Right atrium auricular region (tissue), 2 donors: ENCODE measurements around the gene PRDM16. TPM values are rescaled to one million over a fixed set of nuclear protein-coding genes. Genes with fewer than 3 reads are reported as not detected.

Experiments
- DNase-seq: peaks from one replicate; pipeline ENCODE4 v3.0.0-alpha.2; 2019; ENCODE audit warnings: low spot score
- H3K27ac ChIP-seq, 2 donors: fragments of 200-600 bp; sonication (generic); 1 replicate in 1 of 2; 2 replicates in 1 of 2; pipeline ENCODE4 v1.5.1; 2016 to 2019
- H3K27me3 ChIP-seq, 2 donors: fragments of 200-600 bp; sonication (generic); one replicate each; pipeline versions ENCODE4 v1.5.1 to v1.6.0; 2017 to 2019
- H3K36me3 ChIP-seq: fragments of 200-600 bp; sonication (generic); one replicate; pipeline ENCODE4 v1.5.1; 2016
- H3K4me1 ChIP-seq, 2 donors: fragments of 200-600 bp; sonication (generic); one replicate each; pipeline versions ENCODE4 v1.5.1 to v1.6.0; 2017 to 2019
- H3K4me3 ChIP-seq, 2 donors: fragments of 200-600 bp; sonication (generic); 1 replicate in 1 of 2; 2 replicates in 1 of 2; pipeline ENCODE4 v1.5.1; 2017 to 2019; ENCODE audit warnings: mild to moderate bottlenecking in 1 of 2, moderate library complexity in 1 of 2
- H3K9me3 ChIP-seq, 2 donors: fragments of 200-600 bp; sonication (generic); one replicate each; pipeline ENCODE4 v1.5.1; 2019
- total RNA-seq, 2 donors: library from RNA; depleted of rRNA; stranded (reverse); fragments of >200 nt; gene quantifications; one replicate each; pipeline ENCODE4 v1.1.0, GENCODE V29; 2016
- TF ChIP-seq, protein P1 (sequence below), 2 donors: fragments of 200-600 bp; sonication (generic); IDR thresholded peaks; one replicate each; pipeline ENCODE4 v1.5.1; 2019; ENCODE audit warnings: antibody characterized with exemption in 2 of 2

PRDM16 gene
- total RNA-seq, 2 donors from 2014 or later, result 0.22 to 3.3 TPM

DNA sequence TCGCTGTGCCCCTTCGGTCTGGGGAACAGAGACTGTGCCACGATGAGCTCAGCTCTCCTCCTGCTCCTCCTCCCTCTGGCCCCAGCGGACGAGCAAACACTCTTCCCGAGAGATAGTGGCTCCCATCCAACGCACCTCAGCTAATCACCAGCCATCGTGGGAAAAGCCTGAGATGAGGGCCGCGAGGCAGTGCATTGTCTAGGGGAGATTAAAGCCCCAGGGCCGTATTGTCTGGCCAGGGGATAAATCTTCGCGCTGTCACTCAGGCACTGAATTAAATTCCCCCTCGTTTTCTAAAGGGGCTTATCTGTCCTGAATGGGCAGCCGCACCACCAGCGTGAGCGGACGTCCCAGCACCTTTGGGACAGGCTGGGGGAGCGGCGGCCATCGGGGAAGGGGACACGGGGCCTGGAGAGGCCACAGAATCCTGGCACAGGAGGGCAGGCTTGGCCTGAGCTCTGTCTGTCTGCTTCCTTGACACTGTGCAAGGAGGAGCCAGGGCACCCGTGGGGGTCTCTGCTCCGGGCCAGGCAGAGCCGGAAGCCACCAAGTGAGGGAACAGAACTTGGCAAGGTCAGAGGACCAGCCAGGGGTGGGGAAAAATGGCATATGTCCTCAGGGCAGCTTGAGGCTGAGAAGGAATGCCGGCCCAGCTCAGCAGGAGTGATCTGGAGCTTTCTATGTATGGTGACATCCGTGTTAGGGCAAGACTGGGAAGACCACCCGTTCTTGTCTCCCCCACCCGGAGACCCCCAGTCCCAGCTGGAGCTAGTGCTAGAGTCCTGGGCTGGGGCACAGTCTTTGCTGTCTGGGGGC, 32.3 kb downstream of the PRDM16 start:
- Histone ChIP-seq H3K4me1 (no peaks in the 10 kb centered on the region), H3K9me3 (no peaks in the 10 kb centered on the region), H3K27me3 (no peaks in the 10 kb centered on the region), H3K27ac (no peak overlapping the region), H3K36me3 (no peaks in the 10 kb centered on the region), H3K4me3 (no peak overlapping the region)
- TF ChIP-seq, protein P1, sequence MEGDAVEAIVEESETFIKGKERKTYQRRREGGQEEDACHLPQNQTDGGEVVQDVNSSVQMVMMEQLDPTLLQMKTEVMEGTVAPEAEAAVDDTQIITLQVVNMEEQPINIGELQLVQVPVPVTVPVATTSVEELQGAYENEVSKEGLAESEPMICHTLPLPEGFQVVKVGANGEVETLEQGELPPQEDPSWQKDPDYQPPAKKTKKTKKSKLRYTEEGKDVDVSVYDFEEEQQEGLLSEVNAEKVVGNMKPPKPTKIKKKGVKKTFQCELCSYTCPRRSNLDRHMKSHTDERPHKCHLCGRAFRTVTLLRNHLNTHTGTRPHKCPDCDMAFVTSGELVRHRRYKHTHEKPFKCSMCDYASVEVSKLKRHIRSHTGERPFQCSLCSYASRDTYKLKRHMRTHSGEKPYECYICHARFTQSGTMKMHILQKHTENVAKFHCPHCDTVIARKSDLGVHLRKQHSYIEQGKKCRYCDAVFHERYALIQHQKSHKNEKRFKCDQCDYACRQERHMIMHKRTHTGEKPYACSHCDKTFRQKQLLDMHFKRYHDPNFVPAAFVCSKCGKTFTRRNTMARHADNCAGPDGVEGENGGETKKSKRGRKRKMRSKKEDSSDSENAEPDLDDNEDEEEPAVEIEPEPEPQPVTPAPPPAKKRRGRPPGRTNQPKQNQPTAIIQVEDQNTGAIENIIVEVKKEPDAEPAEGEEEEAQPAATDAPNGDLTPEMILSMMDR (IDR thresholded peaks at IDR 0.05), result no peak
- DNase-seq, result no peak

DNA sequence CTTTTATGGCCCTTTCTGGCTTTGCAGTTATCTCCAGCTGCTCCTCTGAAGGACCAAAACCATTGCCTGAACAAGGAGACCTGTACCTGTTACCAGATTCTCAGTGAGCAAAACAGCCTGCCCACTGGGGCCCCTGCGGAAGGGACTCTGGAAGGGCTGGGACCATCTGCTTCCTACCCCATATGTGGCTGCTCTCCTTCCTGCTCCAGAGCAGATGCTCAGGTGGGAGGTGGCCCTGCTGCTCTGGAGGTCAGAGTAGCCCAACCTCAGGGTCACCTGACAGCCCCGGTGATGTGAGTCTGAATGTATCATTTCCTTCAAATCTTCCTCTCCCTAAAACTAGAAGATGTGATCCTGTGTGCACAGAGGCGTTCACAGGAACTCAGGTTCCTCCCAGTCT, 33.6 kb downstream of the PRDM16 start:
- Histone ChIP-seq H3K4me3 (no peak overlapping the region), H3K9me3 (peaks cover 0 to 2% of the 10 kb centered on the region in 2 donors), H3K4me1 (no peaks in the 10 kb centered on the region), H3K36me3 (no peaks in the 10 kb centered on the region), H3K27me3 (no peaks in the 10 kb centered on the region), H3K27ac (no peak overlapping the region)
- TF ChIP-seq, protein P1 (IDR thresholded peaks at IDR 0.05), result no peak
- no peak for DNase-seq

DNA sequence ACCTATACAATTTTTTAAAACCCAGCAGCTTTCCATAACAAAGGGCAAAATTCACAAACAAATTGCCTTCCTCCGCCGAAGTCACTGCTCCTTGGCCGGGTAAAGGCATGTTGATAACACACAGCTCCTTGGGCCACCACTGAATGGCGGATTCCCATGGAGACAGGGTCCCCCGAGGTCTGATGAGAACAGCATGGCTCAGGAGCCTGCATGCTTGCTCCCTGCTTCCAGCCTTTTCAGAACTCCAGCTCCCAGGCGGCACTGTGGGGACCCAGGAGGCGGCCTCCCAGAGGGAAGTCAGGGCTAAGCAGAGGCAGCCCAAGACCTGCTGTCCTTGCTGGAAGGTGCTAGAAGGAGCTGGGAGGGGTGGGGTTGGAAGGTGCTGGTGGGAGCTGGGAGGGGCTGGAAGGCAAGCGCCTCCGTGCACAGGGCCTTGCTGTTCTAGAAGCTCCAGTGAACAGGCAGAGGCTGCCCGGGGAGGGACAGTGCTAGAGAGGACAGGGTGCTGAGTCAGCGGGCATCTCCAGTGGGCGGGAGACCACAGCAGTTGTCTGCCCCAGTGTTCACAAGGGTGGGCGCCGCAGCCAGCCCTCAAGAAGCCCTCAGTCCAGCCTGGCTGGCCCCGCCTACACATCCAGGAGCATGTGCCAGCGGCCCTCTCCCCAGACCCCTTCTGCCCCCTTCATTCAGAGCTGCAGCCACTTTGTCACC, 35.1 kb downstream of the PRDM16 start:
- Histone ChIP-seq H3K36me3 (no peaks in the 10 kb centered on the region), H3K27ac (no peak overlapping the region), H3K27me3 (no peaks in the 10 kb centered on the region), H3K4me3 (no peak overlapping the region), H3K9me3 (peaks cover 0 to 12% of the 10 kb centered on the region in 2 donors), H3K4me1 (no peaks in the 10 kb centered on the region)
- TF ChIP-seq, protein P1 (IDR thresholded peaks at IDR 0.05), result no peak
- DNase-seq, result no peak

DNA sequence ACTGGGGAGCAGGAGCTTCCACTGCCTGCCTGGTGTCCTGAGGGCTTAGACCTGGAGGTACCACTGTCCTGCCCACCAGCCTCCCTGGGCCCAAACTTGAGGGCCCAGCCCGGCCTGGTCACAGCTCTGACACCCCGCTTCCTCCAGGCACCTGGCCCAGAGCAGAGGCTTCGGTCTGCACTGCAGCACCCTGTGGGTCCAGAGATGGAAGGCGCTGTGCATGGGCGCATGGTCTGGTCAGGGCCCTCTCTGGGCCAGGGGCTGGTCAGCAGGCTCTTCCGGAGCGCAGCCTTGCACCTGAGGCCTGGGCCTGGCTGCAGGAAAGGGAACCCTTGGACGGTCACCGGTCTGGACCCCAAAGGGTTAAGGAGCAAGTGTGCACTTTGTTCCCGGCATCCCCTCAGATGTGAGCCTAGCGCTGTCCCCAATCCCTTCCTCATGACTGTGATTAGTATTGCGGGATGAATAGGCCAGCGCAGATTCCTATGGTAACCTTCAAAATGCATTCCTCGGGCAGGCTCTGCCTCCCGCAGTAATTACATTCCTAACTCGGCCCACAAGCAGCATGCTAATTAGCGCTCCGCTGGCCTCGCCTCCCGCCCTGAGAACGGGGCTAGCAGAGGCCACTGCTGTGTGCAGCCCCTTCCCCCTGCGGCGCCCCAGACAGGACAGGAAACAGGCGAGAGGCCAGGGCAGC, 36.3 kb downstream of the PRDM16 start:
- TF ChIP-seq, protein P1 (IDR thresholded peaks at IDR 0.05), result no peak
- H3K4me3 ChIP-seq, result no peak overlapping the region
- no peak overlapping the region for H3K27ac ChIP-seq
- DNase-seq, result no peak
- no peaks in the 10 kb centered on the region for H3K36me3 ChIP-seq
- H3K9me3 ChIP-seq, result peaks cover 0 to 12% of the 10 kb centered on the region in 2 donors
- no peaks in the 10 kb centered on the region for H3K4me1 ChIP-seq
- H3K27me3 ChIP-seq, result no peaks in the 10 kb centered on the region

DNA sequence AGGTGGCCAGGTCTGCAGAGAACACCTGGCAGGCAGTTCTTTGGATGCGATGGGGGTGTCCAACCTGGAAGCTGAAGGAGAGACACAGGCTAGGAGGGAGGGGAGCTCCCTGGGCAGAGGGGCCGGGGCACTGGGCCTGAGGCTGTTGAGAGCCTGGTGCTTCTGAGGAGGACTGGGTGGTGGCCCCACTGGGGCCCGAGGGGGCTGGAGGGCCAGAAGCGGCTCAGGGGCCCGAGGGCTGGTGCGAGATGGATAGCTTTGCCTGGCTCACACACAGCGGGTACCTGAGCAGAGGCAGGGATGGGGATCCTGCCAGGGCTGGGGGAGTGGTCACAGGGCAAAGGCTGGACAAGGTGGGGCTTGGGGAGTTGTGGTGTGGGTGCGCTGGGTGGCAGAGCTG, 37.2 kb downstream of the PRDM16 start:
- Histone ChIP-seq H3K27me3 (no peaks in the 10 kb centered on the region), H3K4me3 (no peak overlapping the region), H3K27ac (no peak overlapping the region), H3K4me1 (no peaks in the 10 kb centered on the region), H3K36me3 (no peaks in the 10 kb centered on the region), H3K9me3 (peaks cover 0 to 12% of the 10 kb centered on the region in 2 donors)
- no peak for DNase-seq
- TF ChIP-seq, protein P1 (IDR thresholded peaks at IDR 0.05), result no peak
